Neuronal stem cell (in vitro differentiated cells): ENCODE data around the gene SEC31B.

ENCODE experiments used
- DNase-seq: peaks from one replicate; pipeline ENCODE4 v3.0.0-alpha.2; 2013; ENCODE audit warnings: low spot score
- H2AFZ ChIP-seq: one replicate; pipeline ENCODE4 v1.6.1; 2013; ENCODE audit warnings: mild to moderate bottlenecking, low read length, inconsistent platforms
- H2AK5ac ChIP-seq: 2 replicates; pipeline ENCODE4 v1.6.1; 2013; ENCODE audit warnings: low read depth, mild to moderate bottlenecking, inconsistent platforms, low read length, moderate library complexity, mixed read lengths
- H2BK120ac ChIP-seq: 2 replicates; pipeline ENCODE4 v1.6.1; 2013; ENCODE audit warnings: low read depth, mild to moderate bottlenecking, inconsistent platforms, low read length, moderate library complexity, mixed read lengths
- H2BK12ac ChIP-seq: one replicate; pipeline ENCODE4 v1.6.1; 2013; ENCODE audit warnings: low read length, inconsistent platforms
- H2BK15ac ChIP-seq: 2 replicates; pipeline ENCODE4 v1.6.1; 2013; ENCODE audit warnings: mild to moderate bottlenecking, low read length, inconsistent platforms, mixed read lengths
- H2BK5ac ChIP-seq: one replicate; pipeline ENCODE4 v1.6.1; 2013; ENCODE audit warnings: inconsistent platforms, mild to moderate bottlenecking, low read length, moderate library complexity
- H3K14ac ChIP-seq: one replicate; pipeline ENCODE4 v1.6.1; 2013; ENCODE audit warnings: low read length, inconsistent platforms
- H3K18ac ChIP-seq: 2 replicates; pipeline ENCODE4 v1.6.1; 2013; ENCODE audit warnings: low read length, inconsistent platforms
- H3K23ac ChIP-seq: 2 replicates; pipeline ENCODE4 v1.6.1; 2013; ENCODE audit warnings: low read depth, mild to moderate bottlenecking, mixed read lengths, low read length, inconsistent platforms; ENCODE audit not compliant: poor library complexity
- H3K27ac ChIP-seq: replicated peaks from 3 replicates; pipeline ENCODE4 v1.5.1; 2013; ENCODE audit warnings: low read length, inconsistent platforms
- H3K27me3 ChIP-seq, 3 experiments: 2 replicates each; pipeline ENCODE4 v1.6.1; 2013; ENCODE audit warnings: low read length in 3 of 3, mild to moderate bottlenecking in 2 of 3, inconsistent platforms in 1 of 3, low read depth in 1 of 3, mixed read lengths in 1 of 3, moderate library complexity in 1 of 3; ENCODE audit not compliant: control insufficient read depth in 3 of 3, insufficient read depth in 3 of 3
- H3K36me3 ChIP-seq, 2 donors: replicated peaks in 1 of 2; 2 replicates each; pipeline ENCODE4 v1.6.1; 2013; ENCODE audit warnings: low read length in 2 of 2; ENCODE audit not compliant: control insufficient read depth in 2 of 2, insufficient read depth in 2 of 2
- H3K4ac ChIP-seq: 2 replicates; pipeline ENCODE4 v1.6.1; 2013; ENCODE audit warnings: inconsistent platforms, mild to moderate bottlenecking, low read length, moderate library complexity
- H3K4me1 ChIP-seq, 2 donors: 1 replicate in 1 of 2; 2 replicates in 1 of 2; pipeline ENCODE4 v1.6.1; 2013; ENCODE audit warnings: low read length in 2 of 2, low read depth in 1 of 2; ENCODE audit not compliant: control insufficient read depth in 2 of 2, insufficient read depth in 1 of 2
- H3K4me2 ChIP-seq: one replicate; pipeline ENCODE4 v1.6.1; 2013; ENCODE audit warnings: mild to moderate bottlenecking, low read length, inconsistent platforms; ENCODE audit not compliant: insufficient read depth, poor library complexity, severe bottlenecking
- H3K4me3 ChIP-seq, 2 donors: 2 replicates each; pipeline ENCODE4 v1.5.1; 2013; ENCODE audit warnings: low read length in 2 of 2, mild to moderate bottlenecking in 2 of 2, inconsistent platforms in 1 of 2, moderate library complexity in 1 of 2
- H3K79me1 ChIP-seq: one replicate; pipeline ENCODE4 v1.6.1; 2013; ENCODE audit warnings: low read depth, mild to moderate bottlenecking, inconsistent platforms, low read length, moderate library complexity
- H3K9ac ChIP-seq: one replicate; pipeline ENCODE4 v1.6.1; 2013; ENCODE audit warnings: mild to moderate bottlenecking, low read depth, low read length, inconsistent platforms; ENCODE audit not compliant: poor library complexity
- H3K9me3 ChIP-seq, 2 donors: replicated peaks in 1 of 2; 2 replicates each; pipeline versions ENCODE3 to v1.6.1; 2013; ENCODE audit warnings: low read length in 2 of 2, mild to moderate bottlenecking in 2 of 2, inconsistent platforms in 1 of 2, low read depth in 1 of 2, mixed read lengths in 1 of 2, moderate library complexity in 1 of 2; ENCODE audit not compliant: control insufficient read depth in 2 of 2, insufficient read depth in 1 of 2
- H4K8ac ChIP-seq: one replicate; pipeline ENCODE4 v1.6.1; 2013; ENCODE audit warnings: low read depth, mild to moderate bottlenecking, inconsistent platforms, low read length, moderate library complexity
- H4K91ac ChIP-seq: one replicate; pipeline ENCODE4 v1.6.1; 2013; ENCODE audit warnings: low read length, low read depth, mild to moderate bottlenecking, inconsistent platforms; ENCODE audit not compliant: poor library complexity
- WGBS, 2 donors: extraction: QIAGEN DNeasy Blood & Tissue Kit; methylation state at CpG; one replicate each; pipeline ENCODE4 v1.1.7; 2013; ENCODE audit warnings: missing lambda C conversion rate in 2 of 2, mixed read lengths in 1 of 2; ENCODE audit not compliant: insufficient read length in 2 of 2, insufficient replicate concordance in 1 of 2; ENCODE audit errors: extremely low coverage in 2 of 2; 5-methylcytosine and 5-hydroxymethylcytosine counted together

The SEC31B gene

DNA sequence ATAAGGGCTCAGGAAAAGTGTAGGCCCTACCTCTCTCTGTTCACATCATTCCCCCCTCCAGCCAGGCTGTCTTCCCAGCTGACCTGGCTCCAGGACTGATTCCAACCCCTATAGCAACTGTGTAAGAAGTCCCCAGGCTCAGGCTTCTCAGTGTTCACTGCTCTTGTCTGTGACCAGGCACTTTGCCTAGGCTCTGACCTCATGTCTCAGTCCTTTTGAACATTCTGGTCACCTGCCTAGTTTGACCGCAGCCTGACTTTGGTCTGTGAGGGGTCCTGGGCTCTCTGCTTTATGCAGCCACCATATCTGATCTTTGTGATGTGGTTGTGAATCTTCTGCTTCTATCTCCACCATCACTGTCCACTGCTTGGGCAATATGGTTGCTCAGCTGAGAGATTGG lies 40.6 kb upstream of the SEC31B start:
- H3K79me1 ChIP-seq = no peaks in the 10 kb centered on the region
- DNase-seq = no peak
- no peak overlapping the region for H3K4ac ChIP-seq
- H2AFZ ChIP-seq = no peak overlapping the region
- H2BK5ac ChIP-seq = no peak overlapping the region
- H3K23ac ChIP-seq = no peak overlapping the region
- no CpG with 5 or more reads among the region's 1 CpG for WGBS, 2 donors
- no peak overlapping the region for H2AK5ac ChIP-seq
- H2BK15ac ChIP-seq = no peak overlapping the region
- H3K4me2 ChIP-seq = no peak overlapping the region
- no peak overlapping the region for H4K8ac ChIP-seq
- no peak overlapping the region for H3K18ac ChIP-seq
- peaks cover 0 to 3% of the 10 kb centered on the region in 2 donors for H3K4me1 ChIP-seq
- no peaks in the 10 kb centered on the region for H3K9me3 ChIP-seq
- H3K4me3 ChIP-seq = no peak overlapping the region
- H2BK120ac ChIP-seq = no peak overlapping the region
- H3K36me3 ChIP-seq = peaks cover 8 to 13% of the 10 kb centered on the region in 2 donors
- H3K27me3 ChIP-seq = peaks cover 0 to 3% (median 0%) of the 10 kb centered on the region in 3 experiments
- no peak overlapping the region for H4K91ac ChIP-seq
- H2BK12ac ChIP-seq = no peak overlapping the region
- H3K14ac ChIP-seq = no peak overlapping the region
- H3K9ac ChIP-seq = no peak overlapping the region
- H3K27ac ChIP-seq = no peak overlapping the region

DNA sequence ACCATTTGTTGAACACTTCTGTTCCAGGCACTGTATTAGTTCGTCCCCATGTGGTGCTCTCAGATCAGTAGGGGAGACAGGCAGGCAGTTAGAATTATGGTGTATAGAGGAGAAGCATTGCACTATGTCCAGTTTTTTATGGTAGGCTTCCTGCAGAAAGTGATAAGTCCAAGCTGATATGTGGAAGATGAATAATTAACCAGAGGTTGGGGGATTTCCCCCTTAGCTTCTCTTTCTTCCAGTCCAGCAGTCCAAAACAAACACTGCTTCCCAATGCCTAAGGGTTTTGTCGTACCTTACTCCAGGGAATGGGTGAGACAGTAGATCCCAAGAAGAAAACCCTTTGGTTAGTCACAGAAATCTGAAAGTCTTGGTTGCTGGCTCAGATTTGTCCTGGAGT lies 35.2 kb upstream of the SEC31B start:
- no peak overlapping the region for H2AK5ac ChIP-seq
- no peak overlapping the region for H2BK12ac ChIP-seq
- WGBS, 2 donors = no CpG with 5 or more reads among the region's 2 CpGs
- no peak overlapping the region for H3K4ac ChIP-seq
- no peaks in the 10 kb centered on the region for H3K9me3 ChIP-seq
- no peak overlapping the region for H4K8ac ChIP-seq
- H3K23ac ChIP-seq = no peak overlapping the region
- H2AFZ ChIP-seq = no peak overlapping the region
- peaks cover 19 to 46% of the 10 kb centered on the region in 2 donors for H3K36me3 ChIP-seq
- no peak overlapping the region for H3K4me3 ChIP-seq
- no peak overlapping the region for H4K91ac ChIP-seq
- H3K79me1 ChIP-seq = no peaks in the 10 kb centered on the region
- H3K27ac ChIP-seq = no peak overlapping the region
- H3K4me1 ChIP-seq = no peaks in the 10 kb centered on the region
- no peak overlapping the region for H3K18ac ChIP-seq
- no peak overlapping the region for H3K4me2 ChIP-seq
- H2BK120ac ChIP-seq = no peak overlapping the region
- no peaks in the 10 kb centered on the region for H3K27me3 ChIP-seq
- no peak overlapping the region for H2BK5ac ChIP-seq
- no peak overlapping the region for H3K9ac ChIP-seq
- H3K14ac ChIP-seq = no peak overlapping the region
- no peak for DNase-seq
- no peak overlapping the region for H2BK15ac ChIP-seq

DNA sequence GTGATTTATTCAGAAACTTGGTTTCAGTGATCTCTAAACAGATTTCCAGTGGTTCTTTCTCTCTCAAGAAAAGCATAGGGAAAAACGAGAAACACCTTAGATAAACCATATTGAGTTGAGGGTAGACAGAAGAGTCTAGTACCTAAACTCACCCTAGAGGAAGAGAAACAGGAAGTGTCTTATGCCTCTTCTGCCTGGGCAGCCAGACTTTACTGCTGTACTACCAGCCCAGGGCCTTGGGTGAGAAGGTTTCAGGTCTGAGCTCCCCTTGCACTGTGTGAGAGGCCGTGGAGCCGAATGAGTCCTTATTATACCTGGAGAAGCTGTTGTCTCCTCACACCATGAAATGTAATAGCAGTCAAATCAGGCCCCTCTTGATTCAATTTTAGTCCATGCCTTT lies 34.3 kb upstream of the SEC31B start:
- no peak overlapping the region for H4K8ac ChIP-seq
- H3K9me3 ChIP-seq = no peaks in the 10 kb centered on the region
- no peak overlapping the region for H3K4me3 ChIP-seq
- H3K23ac ChIP-seq = no peak overlapping the region
- no peak overlapping the region for H3K4me2 ChIP-seq
- DNase-seq = no peak
- no peak overlapping the region for H2BK12ac ChIP-seq
- H2AK5ac ChIP-seq = no peak overlapping the region
- H3K18ac ChIP-seq = no peak overlapping the region
- H3K27ac ChIP-seq = no peak overlapping the region
- no CpG with 5 or more reads among the region's 3 CpGs for WGBS, 2 donors
- no peak overlapping the region for H2BK120ac ChIP-seq
- H4K91ac ChIP-seq = no peak overlapping the region
- H2BK5ac ChIP-seq = no peak overlapping the region
- H3K27me3 ChIP-seq = no peaks in the 10 kb centered on the region
- no peak overlapping the region for H3K4ac ChIP-seq
- no peak overlapping the region for H2AFZ ChIP-seq
- no peak overlapping the region for H3K14ac ChIP-seq
- H3K9ac ChIP-seq = no peak overlapping the region
- no peak overlapping the region for H2BK15ac ChIP-seq
- H3K36me3 ChIP-seq = peaks cover 27 to 55% of the 10 kb centered on the region in 2 donors
- H3K79me1 ChIP-seq = no peaks in the 10 kb centered on the region
- H3K4me1 ChIP-seq = no peaks in the 10 kb centered on the region

DNA sequence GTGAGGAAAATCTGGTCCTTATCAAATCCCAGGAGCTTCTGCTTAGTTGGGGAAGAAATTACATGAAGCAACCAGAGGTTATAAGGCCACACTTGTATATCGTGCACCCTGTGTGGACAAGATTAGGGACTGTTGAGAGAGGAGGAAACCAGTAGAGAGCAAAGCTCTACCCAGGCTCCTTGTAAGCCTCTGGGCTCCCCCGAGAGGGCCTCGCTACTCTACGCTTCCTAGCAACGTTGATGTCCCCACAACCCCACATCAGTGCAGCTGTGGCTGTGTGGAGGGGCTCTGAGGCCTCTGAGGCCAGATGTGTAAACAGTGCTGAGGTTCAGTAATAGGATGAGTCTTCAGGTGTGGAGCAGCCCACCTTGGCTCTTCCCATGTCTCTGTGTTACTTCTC lies 32.1 kb upstream of the SEC31B start:
- DNase-seq = no peak
- Histone ChIP-seq H3K23ac (no peak overlapping the region), H4K8ac (no peak overlapping the region), H2BK5ac (no peak overlapping the region), H3K27me3 (no peaks in the 10 kb centered on the region), H3K9ac (no peak overlapping the region), H3K4me3 (no peak overlapping the region), H2AFZ (no peak overlapping the region), H2AK5ac (no peak overlapping the region), H3K9me3 (no peaks in the 10 kb centered on the region), H2BK12ac (no peak overlapping the region), H4K91ac (no peak overlapping the region), H2BK120ac (no peak overlapping the region), H3K14ac (no peak overlapping the region), H2BK15ac (no peak overlapping the region), H3K4me1 (no peaks in the 10 kb centered on the region), H3K4ac (no peak overlapping the region), H3K4me2 (no peak overlapping the region), H3K27ac (no peak overlapping the region), H3K36me3 (peaks cover 42 to 77% of the 10 kb centered on the region in 2 donors), H3K79me1 (no peaks in the 10 kb centered on the region), H3K18ac (no peak overlapping the region)
- WGBS, 2 donors = no CpG with 5 or more reads among the region's 5 CpGs
